Neural crest cell (in vitro differentiated cells): ENCODE measurements around the gene HDHD3. TPM values are rescaled to one million over a fixed set of nuclear protein-coding genes. Genes with fewer than 3 reads are reported as not detected.

ENCODE experiments used
- DNase-seq: peaks from one replicate; pipeline ENCODE4 v3.0.0; 2021; ENCODE audit warnings: low read depth, mixed read lengths, low spot score
- H3K27ac Mint-ChIP-seq: one replicate; pipeline ENCODE4 v1.8.0; 2021; ENCODE audit warnings: mild to moderate bottlenecking, mixed read lengths; ENCODE audit not compliant: unreplicated experiment
- H3K27me3 Mint-ChIP-seq: 2 replicates; pipeline ENCODE4 v1.8.0; 2021; ENCODE audit warnings: low read depth, mild to moderate bottlenecking, mixed read lengths
- H3K36me3 Mint-ChIP-seq: 2 replicates; pipeline ENCODE4 v1.8.0; 2021; ENCODE audit warnings: low read depth, mild to moderate bottlenecking, mixed read lengths
- H3K4me1 Mint-ChIP-seq: 2 replicates; pipeline ENCODE4 v1.8.0; 2021; ENCODE audit warnings: mixed read lengths
- H3K4me3 Mint-ChIP-seq: one replicate; pipeline ENCODE4 v1.8.0; 2021; ENCODE audit warnings: mild to moderate bottlenecking, mixed read lengths
- H3K9me3 Mint-ChIP-seq: 2 replicates; pipeline ENCODE4 v1.8.0; 2021; ENCODE audit warnings: mixed read lengths
- total RNA-seq: library from RNA; stranded (reverse); gene quantifications from 2 replicates; pipeline ENCODE4 v1.2.1, GENCODE V29; 2021
- TF ChIP-seq, protein P1 (sequence below): fragments of 200-600 bp; sonication (generic); conservative IDR thresholded peaks from 2 replicates; pipeline ENCODE4 v1.5.0; 2021; ENCODE audit warnings: antibody characterized with exemption, mild to moderate bottlenecking

The HDHD3 gene
- total RNA-seq, 1 donor from 2014 or later = 13.4 TPM

DNA sequence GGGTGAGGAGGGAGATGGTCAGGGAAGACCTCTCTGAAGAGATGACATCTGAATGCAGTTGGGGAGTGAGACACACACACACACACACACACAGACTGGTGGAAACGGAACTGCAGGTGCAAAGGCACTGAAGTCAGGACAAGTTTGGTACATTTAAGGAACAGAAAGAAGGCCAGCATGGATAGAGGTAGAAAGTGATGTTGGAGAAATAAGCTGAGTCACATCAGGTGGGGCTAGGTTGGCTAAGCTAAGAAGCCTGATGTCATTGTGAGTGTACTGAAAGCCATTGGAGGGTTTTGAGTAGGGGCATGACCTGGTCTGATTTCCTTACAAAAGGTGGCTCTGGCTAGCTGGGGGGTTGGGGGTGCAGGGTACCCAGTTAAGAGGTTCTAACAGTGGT is 24.4 kb downstream of the HDHD3 start:
- peaks cover 4% of the 10 kb centered on the region for H3K4me1 Mint-ChIP-seq
- no peak overlapping the region for H3K27ac Mint-ChIP-seq
- no peak overlapping the region for H3K4me3 Mint-ChIP-seq

DNA sequence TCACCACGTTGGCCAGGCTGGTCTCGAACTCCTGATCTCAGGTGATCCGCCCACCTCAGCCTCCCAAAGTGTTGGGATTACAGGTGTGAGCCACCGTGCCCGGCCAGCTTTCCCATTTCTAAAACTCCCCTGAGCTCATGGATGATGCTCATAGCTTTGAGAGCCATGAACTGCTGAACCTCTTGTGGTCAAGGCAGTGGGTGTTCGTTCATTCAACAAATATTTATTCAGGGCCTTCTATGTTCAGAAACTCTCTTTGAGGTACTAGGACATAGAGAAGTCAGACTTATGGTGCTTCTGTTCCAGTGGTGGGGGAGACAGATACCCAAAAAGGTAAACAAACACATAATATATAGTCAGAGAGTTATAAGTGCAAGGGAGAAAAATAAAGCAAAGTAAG is 24.8 kb downstream of the HDHD3 start:
- H3K27ac Mint-ChIP-seq = no peak overlapping the region
- TF ChIP-seq, protein P1, sequence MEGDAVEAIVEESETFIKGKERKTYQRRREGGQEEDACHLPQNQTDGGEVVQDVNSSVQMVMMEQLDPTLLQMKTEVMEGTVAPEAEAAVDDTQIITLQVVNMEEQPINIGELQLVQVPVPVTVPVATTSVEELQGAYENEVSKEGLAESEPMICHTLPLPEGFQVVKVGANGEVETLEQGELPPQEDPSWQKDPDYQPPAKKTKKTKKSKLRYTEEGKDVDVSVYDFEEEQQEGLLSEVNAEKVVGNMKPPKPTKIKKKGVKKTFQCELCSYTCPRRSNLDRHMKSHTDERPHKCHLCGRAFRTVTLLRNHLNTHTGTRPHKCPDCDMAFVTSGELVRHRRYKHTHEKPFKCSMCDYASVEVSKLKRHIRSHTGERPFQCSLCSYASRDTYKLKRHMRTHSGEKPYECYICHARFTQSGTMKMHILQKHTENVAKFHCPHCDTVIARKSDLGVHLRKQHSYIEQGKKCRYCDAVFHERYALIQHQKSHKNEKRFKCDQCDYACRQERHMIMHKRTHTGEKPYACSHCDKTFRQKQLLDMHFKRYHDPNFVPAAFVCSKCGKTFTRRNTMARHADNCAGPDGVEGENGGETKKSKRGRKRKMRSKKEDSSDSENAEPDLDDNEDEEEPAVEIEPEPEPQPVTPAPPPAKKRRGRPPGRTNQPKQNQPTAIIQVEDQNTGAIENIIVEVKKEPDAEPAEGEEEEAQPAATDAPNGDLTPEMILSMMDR = no peak
- H3K4me3 Mint-ChIP-seq = no peak overlapping the region
- peaks cover 4% of the 10 kb centered on the region for H3K4me1 Mint-ChIP-seq
- no peaks in the 10 kb centered on the region for H3K36me3 Mint-ChIP-seq
- H3K9me3 Mint-ChIP-seq = no peaks in the 10 kb centered on the region
- peaks cover 90% of the 10 kb centered on the region for H3K27me3 Mint-ChIP-seq
- DNase-seq = no peak

More for the DNA sequence above, 24.4 kb downstream of the HDHD3 start:
- DNase-seq = no peak
- H3K9me3 Mint-ChIP-seq = no peaks in the 10 kb centered on the region
- H3K27me3 Mint-ChIP-seq = peaks cover 87% of the 10 kb centered on the region
- no peaks in the 10 kb centered on the region for H3K36me3 Mint-ChIP-seq
- TF ChIP-seq, protein P1 = no peak

GRCh38 chr9:113350937-113351336 is 25.8 kb downstream of the HDHD3 start:
- no peak for DNase-seq
- Mint-ChIP-seq H3K27me3 (peaks cover 88% of the 10 kb centered on the region), H3K27ac (no peak overlapping the region), H3K4me1 (peaks cover 4% of the 10 kb centered on the region), H3K4me3 (no peak overlapping the region), H3K9me3 (no peaks in the 10 kb centered on the region), H3K36me3 (no peaks in the 10 kb centered on the region)
- TF ChIP-seq, protein P1 = no peak

DNA sequence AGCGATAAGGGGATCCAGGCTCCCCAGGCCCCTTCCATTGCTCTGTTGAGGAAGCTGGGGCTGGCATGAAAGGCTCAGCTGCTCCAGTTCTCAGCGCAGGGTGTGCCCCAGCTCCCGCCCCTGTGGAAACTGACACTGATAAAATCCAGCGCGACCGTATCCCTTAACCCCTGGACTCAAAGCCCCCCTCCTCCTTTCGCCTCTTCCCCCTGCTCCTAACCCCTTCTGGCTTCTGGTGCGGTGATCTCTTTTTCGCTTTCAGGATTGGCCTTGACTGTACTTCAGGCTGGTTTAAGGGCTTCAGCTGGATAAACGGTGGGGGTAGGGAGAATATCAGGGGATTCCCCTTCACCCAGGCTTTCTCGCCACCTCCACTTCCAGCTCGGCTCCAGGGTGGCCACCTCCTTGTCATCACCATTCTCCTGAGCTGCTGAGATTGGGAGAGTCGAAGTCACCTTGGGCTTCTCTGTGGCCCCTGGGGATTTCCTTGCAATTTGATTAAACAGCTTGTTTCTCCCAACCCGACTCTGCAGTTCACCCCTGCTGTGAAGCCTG is 26.6 kb downstream of the HDHD3 start:
- H3K9me3 Mint-ChIP-seq = no peaks in the 10 kb centered on the region
- peak overlapping the region; percentile 16 for H3K4me3 Mint-ChIP-seq
- TF ChIP-seq, protein P1 = no peak
- H3K36me3 Mint-ChIP-seq = no peaks in the 10 kb centered on the region
- no peak for DNase-seq
- H3K27me3 Mint-ChIP-seq = peaks cover 81% of the 10 kb centered on the region
- H3K4me1 Mint-ChIP-seq = peaks cover 10% of the 10 kb centered on the region
- H3K27ac Mint-ChIP-seq = no peak overlapping the region

DNA sequence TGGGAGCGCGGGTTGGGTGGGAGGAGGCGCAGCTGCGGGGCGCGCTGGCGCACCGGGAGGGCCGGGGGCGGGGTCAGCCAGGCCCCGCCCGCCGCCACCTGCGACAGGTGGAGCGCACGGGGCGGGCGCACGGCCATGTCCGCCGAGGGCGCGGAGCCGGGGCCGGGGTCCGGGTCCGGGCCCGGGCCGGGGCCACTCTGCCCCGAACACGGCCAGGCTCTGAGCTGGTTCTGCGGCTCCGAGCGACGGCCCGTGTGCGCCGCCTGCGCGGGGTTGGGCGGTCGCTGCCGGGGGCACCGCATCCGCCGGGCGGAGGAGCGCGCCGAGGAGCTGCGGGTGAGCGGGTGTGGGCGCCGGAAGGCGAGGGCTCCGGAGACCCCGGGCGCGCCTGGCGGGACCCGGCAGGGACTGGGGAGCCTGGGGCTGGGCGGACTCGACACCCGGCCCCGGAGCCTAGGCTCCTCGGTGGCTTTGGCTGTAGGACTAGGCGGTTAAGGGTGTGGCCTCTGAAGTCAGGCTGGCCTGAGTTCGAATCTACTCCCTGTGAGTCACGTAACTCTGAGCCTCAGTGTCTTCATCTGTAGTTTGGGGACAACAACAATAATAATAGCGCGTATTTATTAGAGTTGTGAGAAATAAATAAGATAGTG is 27.2 kb downstream of the HDHD3 start, which contains the start of gene BSPRY:
BSPRY (plus strand) TSS at position 97 of the 650 bp plus-strand sequence; CDS start at position 136, 39 bp downstream.
- Mint-ChIP-seq H3K4me1 (peaks cover 14% of the 10 kb centered on the region), H3K9me3 (no peaks in the 10 kb centered on the region), H3K27ac (no peak within 1 kb of the TSS), H3K4me3 (peak within 1 kb of the TSS; percentile 60), H3K27me3 (peaks cover 78% of the 10 kb centered on the region), H3K36me3 (no peaks in the 10 kb centered on the region)
- TF ChIP-seq, protein P1 = no peak
- DNase-seq = no peak
